ENCODE data around the gene HRH4. TPM values are rescaled to one million over a fixed set of nuclear protein-coding genes. Genes with fewer than 3 reads are reported as not detected.

HRH4 gene
- total and polyA plus RNA-seq, 9 donors, result 0.06 to 0.08 TPM; not detected in 7

GRCh38 chr18:24443870-24444269, 16.6 kb upstream of the HRH4 start:
- intact Hi-C loops (cut with DNase I), result no loop called here
- H3K9me3 ChIP-seq, result no peaks in the 10 kb centered on the region
- WGBS, 3 donors, result 80 to 91% (median 87%) methylated on average over 2 of the region's 2 CpGs
- no peaks in the 10 kb centered on the region for H3K36me3 ChIP-seq
- no peak overlapping the region for H3K4me3 ChIP-seq
- no peak for DNase-seq
- H3K4me1 ChIP-seq (ENCODE audit: insufficient read depth), result no peaks in the 10 kb centered on the region
- no peaks in the 10 kb centered on the region for H3K27me3 ChIP-seq
- TF ChIP-seq EP300 (IDR thresholded peaks at IDR 0.05), result no peak
- TF ChIP-seq CTCF (IDR thresholded peaks at IDR 0.05), result no peak
- no peak for TF ChIP-seq POLR2A (IDR thresholded peaks at IDR 0.05)
- H3K27ac ChIP-seq, result no peak overlapping the region

GRCh38 chr18:24446453-24446852, 14.0 kb upstream of the HRH4 start:
- no peaks in the 10 kb centered on the region for H3K27me3 ChIP-seq
- H3K9me3 ChIP-seq, result no peaks in the 10 kb centered on the region
- DNase-seq, result no peak
- TF ChIP-seq EP300 (IDR thresholded peaks at IDR 0.05) (no peak), POLR2A (IDR thresholded peaks at IDR 0.05) (no peak), CTCF (IDR thresholded peaks at IDR 0.05) (no peak)
- no peaks in the 10 kb centered on the region for H3K36me3 ChIP-seq
- H3K4me3 ChIP-seq, result no peak overlapping the region
- H3K4me1 ChIP-seq (ENCODE audit: insufficient read depth), result no peaks in the 10 kb centered on the region
- WGBS, 3 donors, result 92 to 98% (median 95%) methylated on average over 1 of the region's 1 CpG
- no peak overlapping the region for H3K27ac ChIP-seq
- intact Hi-C loops (cut with DNase I), result no loop called here

- H3K27me3 ChIP-seq, result no peaks in the 10 kb centered on the region
- H3K4me1 ChIP-seq (ENCODE audit: insufficient read depth), result no peaks in the 10 kb centered on the region
- TF ChIP-seq POLR2A (IDR thresholded peaks at IDR 0.05), result no peak
- no peak for TF ChIP-seq CTCF (IDR thresholded peaks at IDR 0.05)
- TF ChIP-seq EP300 (IDR thresholded peaks at IDR 0.05), result no peak
- no peaks in the 10 kb centered on the region for H3K36me3 ChIP-seq
- no peak overlapping the region for H3K4me3 ChIP-seq
- intact Hi-C loops (cut with DNase I), result no loop called here
- no peak for DNase-seq
- H3K27ac ChIP-seq, result no peak overlapping the region
- WGBS, 3 donors, result 85 to 91% (median 88%) methylated on average over 1 of the region's 1 CpG
- H3K9me3 ChIP-seq, result no peaks in the 10 kb centered on the region
Measured at GRCh38 chr18:24446953-24447538, 13.4 kb upstream of the HRH4 start.

- WGBS, 3 donors, result 91 to 96% (median 95%) methylated on average over 1 of the region's 1 CpG
Measured at GRCh38 chr18:24447961-24448360, 12.5 kb upstream of the HRH4 start.

More at GRCh38 chr18:24447961-24448360, 12.5 kb upstream of the HRH4 start:
- no peaks in the 10 kb centered on the region for H3K36me3 ChIP-seq
- H3K4me3 ChIP-seq, result no peak overlapping the region
- H3K4me1 ChIP-seq (ENCODE audit: insufficient read depth), result no peaks in the 10 kb centered on the region
- H3K27me3 ChIP-seq, result no peaks in the 10 kb centered on the region
- intact Hi-C loops (cut with DNase I), result no loop called here
- DNase-seq, result no peak
- no peak overlapping the region for H3K27ac ChIP-seq
- TF ChIP-seq EP300 (IDR thresholded peaks at IDR 0.05), result no peak
- TF ChIP-seq CTCF (IDR thresholded peaks at IDR 0.05), result no peak
- TF ChIP-seq POLR2A (IDR thresholded peaks at IDR 0.05), result no peak
- no peaks in the 10 kb centered on the region for H3K9me3 ChIP-seq

Measured in ovary (tissue), 9 donors.